ENCODE results near the gene SLC10A3.

- TF ChIP-seq, protein P1, sequence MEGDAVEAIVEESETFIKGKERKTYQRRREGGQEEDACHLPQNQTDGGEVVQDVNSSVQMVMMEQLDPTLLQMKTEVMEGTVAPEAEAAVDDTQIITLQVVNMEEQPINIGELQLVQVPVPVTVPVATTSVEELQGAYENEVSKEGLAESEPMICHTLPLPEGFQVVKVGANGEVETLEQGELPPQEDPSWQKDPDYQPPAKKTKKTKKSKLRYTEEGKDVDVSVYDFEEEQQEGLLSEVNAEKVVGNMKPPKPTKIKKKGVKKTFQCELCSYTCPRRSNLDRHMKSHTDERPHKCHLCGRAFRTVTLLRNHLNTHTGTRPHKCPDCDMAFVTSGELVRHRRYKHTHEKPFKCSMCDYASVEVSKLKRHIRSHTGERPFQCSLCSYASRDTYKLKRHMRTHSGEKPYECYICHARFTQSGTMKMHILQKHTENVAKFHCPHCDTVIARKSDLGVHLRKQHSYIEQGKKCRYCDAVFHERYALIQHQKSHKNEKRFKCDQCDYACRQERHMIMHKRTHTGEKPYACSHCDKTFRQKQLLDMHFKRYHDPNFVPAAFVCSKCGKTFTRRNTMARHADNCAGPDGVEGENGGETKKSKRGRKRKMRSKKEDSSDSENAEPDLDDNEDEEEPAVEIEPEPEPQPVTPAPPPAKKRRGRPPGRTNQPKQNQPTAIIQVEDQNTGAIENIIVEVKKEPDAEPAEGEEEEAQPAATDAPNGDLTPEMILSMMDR (IDR thresholded peaks at IDR 0.05), result no peak
- TF ChIP-seq EP300 (IDR thresholded peaks at IDR 0.05; ENCODE audit: borderline replicate concordance in 1 of 2, low read depth in 1 of 2, low read length in 1 of 2), result no peak
Observed at GRCh38 chrX:154532690-154533089, 42.3 kb upstream of the SLC10A3 start.
